Fibroblast of lung (primary cell): ENCODE measurements around the gene PGA4.
"Not testable (repeated sequence)": the region's sequence is repeated elsewhere in the genome, so short reads cannot be mapped to it uniquely, and the experiment has no call there.

Experiments
- CTCF ChIP-seq, 2 donors: IDR thresholded peaks in 1 of 2; conservative IDR thresholded peaks in 1 of 2; 1 replicate in 1 of 2; 2 replicates in 1 of 2; pipeline ENCODE4 v1.5.1; 2011 to 2012; ENCODE audit warnings: low read length in 2 of 2, control low read depth in 1 of 2, inconsistent platforms in 1 of 2, low read depth in 1 of 2, mild to moderate bottlenecking in 1 of 2
- EZH2 ChIP-seq: IDR thresholded peaks from 2 replicates; pipeline ENCODE4 v1.5.1; 2012; ENCODE audit warnings: low read length, control low read depth, mild to moderate bottlenecking; ENCODE audit errors: missing control alignments

DNA sequence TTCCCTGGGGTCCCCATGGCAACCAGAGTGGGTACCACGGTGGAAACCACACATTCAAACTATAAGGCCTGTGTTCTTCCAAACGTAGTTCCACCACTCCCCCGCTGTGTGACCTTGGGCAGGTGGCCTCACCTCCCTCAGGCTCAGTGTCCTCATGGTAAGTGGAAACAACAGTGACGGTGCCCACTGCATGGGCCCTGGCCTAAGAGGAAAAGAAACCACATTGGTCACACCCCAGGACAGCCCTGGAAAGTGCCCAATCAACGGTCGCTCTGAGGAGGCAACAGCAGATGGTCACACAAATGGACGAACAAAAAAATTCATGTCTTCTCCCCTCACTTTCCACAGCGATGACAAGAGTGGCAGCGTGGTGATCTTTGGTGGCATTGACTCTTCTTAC lies 25.9 kb downstream of the PGA4 start:
- TF ChIP-seq CTCF (conservative IDR thresholded peaks at IDR 0.05 in 1 of 2, IDR thresholded peaks at IDR 0.05 in 1 of 2; ENCODE audit: low read depth in 1 of 2, low read length in 2 of 2); EZH2: not testable (repeated sequence)
